ENCODE results near the gene FAM9B.

FAM9B gene

GRCh38 chrX:8984231-8984630 lies 49.7 kb downstream of the FAM9B start:
- H3K9ac ChIP-seq (ENCODE audit: low read depth in 1 of 2, low read length in 2 of 2) = no peak overlapping the region
- H3K27ac ChIP-seq (ENCODE audit: low read depth in 2 of 2, low read length in 2 of 2) = no peak overlapping the region
- H3K4me1 ChIP-seq (ENCODE audit: control insufficient read depth in 2 of 2, insufficient read depth in 2 of 2, low read length in 2 of 2) = no peaks in the 10 kb centered on the region
- H3K36me3 ChIP-seq (ENCODE audit: control insufficient read depth in 2 of 2, insufficient read depth in 2 of 2, low read length in 2 of 2) = no peaks in the 10 kb centered on the region
- H3K4me3 ChIP-seq (ENCODE audit: low read length in 2 of 2) = no peak overlapping the region
- no peaks in the 10 kb centered on the region for H3K27me3 ChIP-seq (ENCODE audit: control insufficient read depth in 2 of 2, insufficient read depth in 2 of 2, low read length in 2 of 2)
- no peaks in the 10 kb centered on the region for H3K9me3 ChIP-seq (ENCODE audit: control insufficient read depth in 2 of 2, low read length in 2 of 2)

- H3K36me3 ChIP-seq (ENCODE audit: control insufficient read depth in 2 of 2, insufficient read depth in 2 of 2, low read length in 2 of 2) = no peaks in the 10 kb centered on the region
- H3K27ac ChIP-seq (ENCODE audit: low read depth in 2 of 2, low read length in 2 of 2) = no peak overlapping the region
- H3K27me3 ChIP-seq (ENCODE audit: control insufficient read depth in 2 of 2, insufficient read depth in 2 of 2, low read length in 2 of 2) = no peaks in the 10 kb centered on the region
- no peaks in the 10 kb centered on the region for H3K4me1 ChIP-seq (ENCODE audit: control insufficient read depth in 2 of 2, insufficient read depth in 2 of 2, low read length in 2 of 2)
- H3K9me3 ChIP-seq (ENCODE audit: control insufficient read depth in 2 of 2, low read length in 2 of 2) = no peaks in the 10 kb centered on the region
- no peak overlapping the region for H3K9ac ChIP-seq (ENCODE audit: low read depth in 1 of 2, low read length in 2 of 2)
- H3K4me3 ChIP-seq (ENCODE audit: low read length in 2 of 2) = no peak overlapping the region
These were observed 52.2 kb downstream of the FAM9B start for GRCh38 chrX:8981723-8982122.

- Histone ChIP-seq H3K4me1 (ENCODE audit: control insufficient read depth in 2 of 2, insufficient read depth in 2 of 2, low read length in 2 of 2) (no peaks in the 10 kb centered on the region), H3K9ac (ENCODE audit: low read depth in 1 of 2, low read length in 2 of 2) (no peak overlapping the region), H3K9me3 (ENCODE audit: control insufficient read depth in 2 of 2, low read length in 2 of 2) (no peaks in the 10 kb centered on the region), H3K4me3 (ENCODE audit: low read length in 2 of 2) (no peak overlapping the region), H3K27ac (ENCODE audit: low read depth in 2 of 2, low read length in 2 of 2) (no peak overlapping the region), H3K36me3 (ENCODE audit: control insufficient read depth in 2 of 2, insufficient read depth in 2 of 2, low read length in 2 of 2) (no peaks in the 10 kb centered on the region), H3K27me3 (ENCODE audit: control insufficient read depth in 2 of 2, insufficient read depth in 2 of 2, low read length in 2 of 2) (no peaks in the 10 kb centered on the region)
These were observed 53.2 kb downstream of the FAM9B start for GRCh38 chrX:8980756-8981155.

Measured in mucosa of rectum (tissue), 2 donors.